GOT3 (cell line): ENCODE measurements around the gene CALB2.

ENCODE experiments used
- DNase-seq: peaks from one replicate; lab custom pipeline; 2025; ENCODE audit warnings: mixed read lengths; lab: John Stamatoyannopoulos, UW

Gene CALB2

DNA sequence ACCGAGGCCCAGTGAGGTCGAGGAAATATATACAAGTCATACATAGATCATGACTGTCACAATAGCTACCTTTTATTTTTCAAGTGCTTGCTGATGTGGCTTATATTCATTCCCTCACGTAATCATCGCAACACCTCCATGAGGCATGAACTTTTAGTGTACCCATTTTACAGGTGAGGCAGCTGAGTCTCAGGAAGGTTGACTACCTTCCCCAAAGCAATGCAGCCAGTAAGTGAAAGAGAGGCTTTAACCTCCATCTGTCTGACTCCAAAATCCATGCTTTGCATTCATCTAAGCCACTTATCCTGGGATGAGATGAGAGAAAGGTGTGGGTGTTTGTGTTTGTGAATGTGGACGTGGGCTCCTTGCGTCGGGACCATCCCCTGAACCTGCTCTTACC lies 30.8 kb downstream of the CALB2 start:
- no peak for DNase-seq

- no peak for DNase-seq
Measured at GRCh38 chr16:71396594-71396993, 38.1 kb downstream of the CALB2 start.

GRCh38 chr16:71399801-71400563 lies 41.5 kb downstream of the CALB2 start:
- no peak for DNase-seq

GRCh38 chr16:71402007-71402406 lies 43.5 kb downstream of the CALB2 start:
- DNase-seq: no peak

- DNase-seq: no peak
Measured at GRCh38 chr16:71402674-71403073, 44.2 kb downstream of the CALB2 start.

GRCh38 chr16:71404364-71404763 lies 45.8 kb downstream of the CALB2 start:
- DNase-seq: no peak

DNA sequence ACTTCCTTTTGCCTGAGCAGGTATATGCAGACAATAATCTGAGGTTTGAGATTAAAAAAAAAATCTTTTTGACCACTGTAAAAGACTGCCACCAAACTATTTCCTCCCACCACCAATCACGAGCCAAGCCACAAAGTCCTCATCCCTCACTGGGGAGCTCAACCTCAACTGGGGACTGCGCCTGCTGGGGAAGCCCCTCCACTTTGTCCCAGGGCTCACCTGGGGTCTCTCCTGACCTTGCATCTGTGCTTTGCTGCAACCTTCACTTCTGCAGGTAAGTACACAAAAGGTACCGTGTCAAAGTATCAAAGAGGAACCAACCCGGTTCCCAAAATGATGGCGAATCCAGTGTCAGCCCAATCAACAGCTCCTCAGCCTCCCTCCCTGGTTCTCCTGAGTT lies 47.8 kb downstream of the CALB2 start:
- DNase-seq: no peak

DNA sequence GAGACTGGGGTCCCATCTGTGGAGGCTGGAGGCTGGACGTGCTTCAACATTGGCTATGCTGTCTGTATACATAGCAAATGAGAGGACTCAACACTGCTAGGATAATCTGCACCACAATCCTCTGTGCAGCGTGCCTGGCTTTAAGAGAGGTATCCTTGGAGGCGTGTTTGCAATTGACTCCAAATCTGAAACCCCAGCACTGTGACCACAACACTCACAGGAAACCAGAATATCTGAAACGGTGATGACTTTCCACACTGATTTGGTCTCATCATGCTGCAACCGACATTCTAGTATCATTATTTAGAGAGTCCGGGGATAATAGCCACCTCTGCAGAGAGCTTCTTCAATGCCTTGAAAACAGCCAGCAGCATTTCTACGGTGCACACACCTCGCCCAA lies 48.2 kb downstream of the CALB2 start:
- DNase-seq: no peak

GRCh38 chr16:71407731-71408130 lies 49.2 kb downstream of the CALB2 start:
- DNase-seq: no peak

DNA sequence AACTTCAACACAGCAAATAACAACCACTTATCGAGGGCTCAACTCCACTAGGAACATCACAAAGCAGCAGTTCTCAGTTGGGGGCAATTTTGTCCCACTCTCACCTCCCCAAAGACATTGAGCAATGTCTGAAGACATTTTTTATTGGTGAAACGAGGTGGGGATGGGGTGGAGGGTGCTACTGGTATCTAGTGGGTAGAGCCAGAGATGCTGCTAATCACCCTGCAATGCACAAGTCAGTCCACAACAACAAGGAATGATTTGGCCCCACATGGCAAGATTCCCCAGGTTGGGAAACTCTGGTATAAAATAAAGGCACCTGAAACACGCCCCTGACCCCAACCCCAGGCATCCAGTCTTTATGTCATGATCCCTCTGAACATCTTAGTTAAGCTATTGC lies 50.0 kb downstream of the CALB2 start:
- no peak for DNase-seq

- DNase-seq: no peak
Measured at GRCh38 chr16:71409011-71409775, 50.7 kb downstream of the CALB2 start.

- DNase-seq: no peak
Measured at GRCh38 chr16:71410146-71410545, 51.6 kb downstream of the CALB2 start.

DNA sequence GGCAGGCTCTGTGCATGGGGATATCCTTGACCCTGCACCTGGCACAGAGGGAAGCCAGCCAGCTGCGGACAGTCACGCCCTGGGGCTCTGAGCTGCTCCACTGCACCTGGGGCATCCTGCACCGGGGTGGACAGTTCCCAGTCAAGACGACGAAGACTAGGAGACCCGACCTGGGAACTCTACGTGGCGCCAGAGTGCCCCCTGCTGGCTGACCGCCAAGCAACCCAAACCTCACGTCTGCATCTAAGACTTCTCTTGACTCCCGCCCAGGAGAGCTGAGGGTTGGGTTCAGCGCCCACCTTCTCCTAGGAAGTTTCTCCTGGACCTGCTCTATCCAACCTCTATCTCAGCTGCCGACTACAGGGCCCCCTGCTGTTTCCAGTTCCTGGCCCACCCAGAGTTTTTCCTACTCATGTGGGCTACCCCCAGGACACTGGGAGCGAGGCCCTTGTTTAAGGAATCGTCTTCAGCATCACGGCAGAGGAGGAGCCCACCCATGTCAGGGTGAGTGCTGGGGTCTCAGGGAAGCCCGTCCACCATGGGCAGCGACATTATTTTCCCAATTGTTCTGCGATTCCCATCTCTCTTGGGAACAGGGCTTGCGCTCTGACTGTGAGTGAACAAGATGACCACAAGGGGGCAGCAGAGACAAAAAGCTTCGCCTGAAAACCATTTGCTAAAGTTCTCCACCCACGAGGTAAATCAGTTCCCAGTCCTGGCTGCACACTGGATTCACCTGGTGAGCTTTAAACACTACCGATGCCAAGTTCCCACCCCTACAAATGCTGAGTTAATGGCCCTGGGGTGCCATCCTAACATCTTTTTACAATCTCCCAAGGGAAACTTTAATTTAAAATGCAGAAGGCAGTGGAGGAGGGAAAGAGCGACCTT lies 54.0 kb downstream of the CALB2 start:
- no peak for DNase-seq

DNA sequence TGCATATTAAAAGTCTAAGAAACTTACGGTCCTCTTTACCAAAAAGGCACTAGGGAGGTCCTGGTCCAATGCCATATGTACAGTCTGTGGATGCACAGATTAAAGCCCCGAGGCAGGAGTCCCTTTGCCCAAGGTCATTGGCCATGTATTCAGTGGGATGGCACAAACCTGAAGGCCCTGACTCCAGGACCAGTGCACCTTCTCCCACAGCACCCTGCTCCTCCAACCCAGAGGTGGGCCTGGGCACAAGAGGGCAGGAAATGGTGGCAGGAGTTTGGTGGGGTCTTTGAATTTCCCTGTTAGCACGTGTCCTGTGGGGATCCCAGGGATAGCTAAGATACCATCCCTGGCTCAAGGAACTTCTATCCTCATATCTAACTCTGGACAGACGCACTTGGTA lies 54.8 kb downstream of the CALB2 start:
- DNase-seq: no peak

- no peak for DNase-seq
Measured at GRCh38 chr16:71414038-71414437, 55.5 kb downstream of the CALB2 start.

DNA sequence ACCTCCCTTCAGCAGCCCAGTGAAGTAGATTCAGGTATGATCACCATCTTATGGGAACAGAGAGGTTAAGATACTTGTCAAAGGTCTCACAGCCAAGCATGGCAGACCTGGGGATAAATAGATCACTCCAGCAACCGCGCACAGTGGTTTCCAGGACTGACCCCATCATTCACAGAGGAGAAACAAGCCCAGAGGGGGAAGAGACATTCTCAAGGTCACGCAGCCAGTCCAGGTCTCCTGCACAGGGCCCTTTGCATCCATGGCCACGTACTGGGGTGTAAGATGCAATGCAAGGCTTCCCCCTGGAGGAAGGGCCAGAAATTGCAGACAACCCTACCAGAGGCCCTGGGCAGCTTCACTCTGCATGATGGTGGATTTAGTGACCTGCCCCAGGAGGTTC lies 63.4 kb downstream of the CALB2 start:
- no peak for DNase-seq

DNA sequence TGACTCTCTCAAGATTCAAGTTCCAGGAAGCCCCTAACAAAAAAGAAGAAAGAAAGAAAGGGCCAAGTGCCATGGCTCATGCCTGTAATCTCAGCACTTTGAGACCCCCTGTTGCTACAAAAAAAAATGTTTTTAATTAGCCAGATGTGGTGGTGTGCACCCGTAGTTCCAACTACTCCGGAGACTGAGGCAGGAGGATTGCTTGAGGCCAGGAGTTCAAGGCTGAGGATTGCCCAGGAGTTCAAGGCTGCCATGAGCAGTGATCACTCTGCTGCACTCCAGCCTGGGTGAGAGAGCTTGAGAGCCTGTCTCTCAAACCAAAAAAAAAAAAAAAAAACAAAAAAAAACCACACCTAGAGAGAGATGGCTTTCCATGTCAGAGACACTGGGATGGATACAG lies 64.5 kb downstream of the CALB2 start:
- no peak for DNase-seq

DNA sequence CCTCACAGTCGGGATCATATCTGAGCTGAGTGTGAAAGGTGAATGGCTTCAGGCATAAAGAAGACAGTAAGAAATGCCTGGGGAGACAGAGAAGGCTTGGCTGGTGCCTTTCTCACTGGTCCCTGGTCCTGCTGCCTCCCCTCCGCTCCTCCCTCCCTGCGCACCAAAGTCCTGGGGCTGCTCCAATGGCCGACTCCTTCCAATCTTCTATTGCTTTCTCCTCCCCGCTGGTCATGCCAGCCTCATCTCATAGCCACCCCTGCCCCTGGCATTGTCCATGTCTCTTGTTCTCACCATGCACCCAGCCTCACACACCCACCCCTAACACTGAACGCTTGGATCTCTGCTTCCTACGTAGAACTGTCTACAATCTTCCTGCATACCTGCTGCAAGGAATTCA lies 65.3 kb downstream of the CALB2 start:
- no peak for DNase-seq

GRCh38 chr16:71424626-71425025 lies 66.1 kb downstream of the CALB2 start:
- no peak for DNase-seq

DNA sequence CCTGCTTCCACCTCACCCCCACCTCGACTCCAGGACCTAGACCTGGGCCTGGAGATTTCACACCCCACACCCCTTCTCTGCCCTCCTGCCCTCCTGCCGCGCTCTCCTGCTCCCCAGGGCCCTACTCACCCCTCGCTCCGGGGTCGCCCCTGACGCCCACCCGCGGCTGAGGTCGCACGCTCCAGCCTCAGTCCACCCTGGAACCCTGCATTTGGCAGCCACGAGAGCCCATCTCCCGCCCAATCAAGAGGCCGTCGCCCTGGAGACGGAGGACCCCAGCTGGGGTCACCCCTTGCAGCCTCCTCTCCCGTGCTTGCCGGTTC lies 67.2 kb downstream of the CALB2 start:
- DNase-seq: no peak

GRCh38 chr16:71426069-71426879 lies 67.8 kb downstream of the CALB2 start:
- no peak for DNase-seq
